ENCODE data around the gene FMR1NB.

The FMR1NB gene, protein sequence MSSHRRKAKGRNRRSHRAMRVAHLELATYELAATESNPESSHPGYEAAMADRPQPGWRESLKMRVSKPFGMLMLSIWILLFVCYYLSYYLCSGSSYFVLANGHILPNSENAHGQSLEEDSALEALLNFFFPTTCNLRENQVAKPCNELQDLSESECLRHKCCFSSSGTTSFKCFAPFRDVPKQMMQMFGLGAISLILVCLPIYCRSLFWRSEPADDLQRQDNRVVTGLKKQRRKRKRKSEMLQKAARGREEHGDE

DNA sequence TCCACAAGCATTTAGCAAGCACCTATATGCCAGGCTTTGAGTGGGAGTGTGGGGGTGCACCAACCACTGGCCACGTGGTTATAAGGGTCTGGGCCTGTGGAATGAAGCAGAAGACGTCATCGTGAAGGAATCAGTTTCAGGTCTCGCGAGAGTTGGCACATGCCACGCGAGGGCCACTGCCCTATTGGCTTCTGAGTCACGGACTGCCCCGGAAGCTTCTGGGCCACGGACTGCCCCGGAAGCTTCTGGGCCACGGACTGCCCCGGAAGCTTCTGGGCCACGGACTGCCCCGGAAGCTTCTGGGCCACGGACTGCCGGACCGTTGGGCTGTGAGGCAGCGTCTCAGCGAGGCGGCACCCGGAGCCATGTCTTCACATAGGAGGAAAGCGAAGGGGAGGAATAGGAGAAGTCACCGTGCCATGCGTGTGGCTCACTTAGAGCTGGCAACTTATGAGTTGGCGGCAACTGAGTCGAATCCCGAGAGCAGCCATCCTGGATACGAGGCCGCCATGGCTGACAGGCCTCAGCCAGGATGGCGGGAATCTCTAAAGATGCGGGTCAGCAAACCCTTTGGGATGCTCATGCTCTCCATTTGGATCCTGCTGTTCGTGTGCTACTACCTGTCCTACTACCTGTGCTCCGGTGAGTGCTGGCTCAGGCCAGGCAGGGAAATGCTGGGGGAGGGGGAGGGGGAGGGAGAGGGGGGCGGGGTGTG, at the start of gene FMR1NB:
FMR1NB (plus strand) TSS at position 300 of the 715 bp plus-strand sequence; CDS start at position 366, 66 bp downstream.
- no peak for DNase-seq (ENCODE audit: low read depth in 2 of 2)

DNA sequence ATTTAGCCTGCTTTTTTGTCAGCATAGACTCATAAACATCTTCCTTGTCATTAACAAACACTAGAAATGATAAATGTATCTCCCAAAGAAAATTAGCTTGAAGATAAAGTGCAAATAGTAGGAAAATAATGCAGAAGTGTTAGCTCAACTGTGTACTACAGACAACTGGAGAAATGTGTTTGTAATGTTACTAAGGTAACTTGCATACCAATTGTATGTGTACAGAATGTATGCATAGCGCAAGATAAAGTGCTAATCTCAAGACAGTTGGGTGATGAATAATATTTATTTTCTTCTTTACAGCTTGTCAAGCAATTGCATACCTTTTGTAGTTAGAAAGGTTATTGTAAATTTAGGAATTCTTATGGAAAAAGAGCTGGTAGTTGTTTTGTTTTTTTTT, 47.3 kb upstream of the FMR1NB start:
- no peak for DNase-seq (ENCODE audit: low read depth in 2 of 2)

DNA sequence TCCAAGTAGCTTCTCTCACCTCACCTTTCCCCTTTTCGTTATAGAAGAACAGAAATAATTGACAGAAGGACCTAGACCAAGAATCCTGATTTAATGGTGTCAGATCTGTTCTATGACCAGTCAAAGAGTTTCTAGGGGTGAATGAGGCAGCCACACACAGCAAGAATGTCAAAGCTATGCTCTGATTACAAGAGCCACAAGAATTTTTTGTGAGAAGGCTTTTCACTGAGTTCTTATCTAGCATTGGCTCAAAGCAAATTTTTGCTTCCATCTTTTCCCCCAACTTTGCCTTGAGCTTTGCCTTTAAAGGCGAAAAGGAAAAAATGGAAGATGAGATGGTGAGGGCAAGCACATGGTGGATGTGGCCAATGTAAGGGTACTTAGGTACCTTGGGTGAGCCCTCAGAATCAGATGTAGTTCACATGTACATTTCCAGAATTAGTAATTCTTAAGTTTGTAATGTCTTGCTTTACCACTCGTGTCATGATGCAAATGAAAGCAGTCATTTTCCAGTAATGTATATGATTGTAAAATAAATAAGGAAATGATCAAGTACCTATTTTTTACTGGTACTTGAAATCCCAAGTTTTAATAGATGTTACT, 45.9 kb upstream of the FMR1NB start:
- DNase-seq (ENCODE audit: low read depth in 2 of 2) = no peak

DNA sequence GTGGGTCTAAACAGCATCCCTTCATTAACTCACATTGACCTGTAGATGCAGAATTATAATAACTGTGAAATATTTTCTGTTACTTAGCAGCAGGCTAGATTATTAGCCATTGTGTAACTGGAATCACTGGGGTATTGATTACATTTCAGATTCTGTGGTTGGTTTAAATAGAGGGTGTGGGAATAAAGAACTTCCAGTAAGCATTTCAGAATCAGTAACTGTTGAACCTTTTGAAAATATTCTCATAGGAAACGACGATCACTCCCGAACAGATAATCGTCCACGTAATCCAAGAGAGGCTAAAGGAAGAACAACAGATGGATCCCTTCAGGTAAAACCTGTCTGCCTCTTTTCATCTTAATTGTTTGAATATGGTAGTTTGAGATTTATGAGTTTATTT, 35.9 kb upstream of the FMR1NB start:
- DNase-seq (ENCODE audit: low read depth in 2 of 2) = no peak

DNA sequence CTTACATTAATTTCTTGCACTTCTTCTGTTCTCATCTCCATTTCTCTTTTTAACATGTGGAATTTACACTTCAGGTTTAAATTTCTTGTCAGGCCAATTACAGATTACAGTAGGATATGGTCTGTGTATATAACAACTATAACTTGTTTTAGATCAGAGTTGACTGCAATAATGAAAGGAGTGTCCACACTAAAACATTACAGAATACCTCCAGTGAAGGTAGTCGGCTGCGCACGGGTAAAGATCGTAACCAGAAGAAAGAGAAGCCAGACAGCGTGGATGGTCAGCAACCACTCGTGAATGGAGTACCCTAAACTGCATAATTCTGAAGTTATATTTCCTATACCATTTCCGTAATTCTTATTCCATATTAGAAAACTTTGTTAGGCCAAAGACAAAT, 32.6 kb upstream of the FMR1NB start:
- DNase-seq (ENCODE audit: low read depth in 2 of 2) = no peak

DNA sequence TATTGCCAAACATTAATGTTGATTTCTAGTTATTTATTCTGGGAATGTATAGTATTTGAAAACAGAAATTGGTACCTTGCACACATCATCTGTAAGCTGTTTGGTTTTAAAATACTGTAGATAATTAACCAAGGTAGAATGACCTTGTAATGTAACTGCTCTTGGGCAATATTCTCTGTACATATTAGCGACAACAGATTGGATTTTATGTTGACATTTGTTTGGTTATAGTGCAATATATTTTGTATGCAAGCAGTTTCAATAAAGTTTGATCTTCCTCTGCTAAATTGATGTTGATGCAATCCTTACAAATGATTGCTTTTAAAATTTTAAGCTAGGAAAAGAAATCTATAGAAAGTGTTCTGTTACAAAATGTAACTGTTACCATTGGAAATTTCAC, 30.8 kb upstream of the FMR1NB start:
- DNase-seq (ENCODE audit: low read depth in 2 of 2) = no peak

DNA sequence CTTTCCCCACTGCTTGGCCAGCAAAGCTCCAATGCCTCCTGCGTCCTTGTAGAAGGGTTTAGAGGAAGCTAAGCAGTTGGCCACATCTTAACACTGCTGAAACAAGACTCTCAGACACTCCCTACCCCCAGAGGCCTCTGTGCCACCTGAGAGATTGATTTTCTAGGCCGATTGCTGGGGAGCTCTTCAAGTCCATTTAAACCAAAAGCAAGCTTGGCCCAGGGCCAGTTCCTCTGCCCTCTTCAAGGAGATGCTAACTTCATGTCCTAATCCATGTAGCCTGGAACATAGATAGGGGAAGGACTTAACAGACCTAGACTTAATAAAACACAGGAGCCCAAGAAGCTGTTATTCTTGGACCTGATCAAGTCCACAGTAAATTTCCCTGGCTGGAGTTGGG, 27.2 kb upstream of the FMR1NB start:
- no peak for DNase-seq (ENCODE audit: low read depth in 2 of 2)

DNA sequence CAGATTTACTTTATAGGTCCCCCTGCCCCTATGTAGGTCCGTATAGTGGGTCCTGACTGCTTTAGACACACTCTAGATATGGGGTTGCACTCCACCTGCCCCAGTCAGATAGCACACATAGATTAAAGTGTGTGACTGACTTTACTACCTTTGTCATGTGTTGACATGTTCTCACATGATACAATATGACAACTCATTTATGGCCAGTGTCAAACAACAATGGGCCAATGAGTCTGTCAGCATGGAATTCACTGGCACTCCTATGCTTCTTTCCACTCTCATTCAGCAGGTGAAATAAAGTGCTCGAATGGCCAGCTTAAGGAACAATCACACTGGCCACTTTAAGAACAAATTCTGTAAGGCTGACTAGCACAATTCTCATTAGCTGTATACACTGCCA, 23.8 kb upstream of the FMR1NB start:
- DNase-seq (ENCODE audit: low read depth in 2 of 2) = no peak

DNA sequence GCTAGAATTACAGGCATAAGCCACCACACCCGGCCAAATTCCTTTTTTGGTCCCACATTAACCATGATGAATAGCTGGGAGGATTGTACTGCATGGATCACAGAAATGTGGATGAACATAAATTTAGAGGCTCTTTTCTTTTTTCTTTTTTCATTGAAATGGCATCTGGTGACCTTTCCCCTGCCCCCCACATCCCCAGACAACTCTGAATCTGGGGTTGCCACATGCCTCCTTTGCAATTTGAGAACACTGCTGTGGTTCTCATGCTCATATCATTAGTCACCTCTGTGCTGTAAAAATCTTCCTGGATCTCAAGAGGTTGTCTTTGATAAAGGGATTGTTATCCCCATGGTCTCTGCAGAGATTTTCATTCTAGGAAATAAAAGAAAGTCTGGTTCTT, 22.8 kb upstream of the FMR1NB start:
- DNase-seq (ENCODE audit: low read depth in 2 of 2) = no peak

DNA sequence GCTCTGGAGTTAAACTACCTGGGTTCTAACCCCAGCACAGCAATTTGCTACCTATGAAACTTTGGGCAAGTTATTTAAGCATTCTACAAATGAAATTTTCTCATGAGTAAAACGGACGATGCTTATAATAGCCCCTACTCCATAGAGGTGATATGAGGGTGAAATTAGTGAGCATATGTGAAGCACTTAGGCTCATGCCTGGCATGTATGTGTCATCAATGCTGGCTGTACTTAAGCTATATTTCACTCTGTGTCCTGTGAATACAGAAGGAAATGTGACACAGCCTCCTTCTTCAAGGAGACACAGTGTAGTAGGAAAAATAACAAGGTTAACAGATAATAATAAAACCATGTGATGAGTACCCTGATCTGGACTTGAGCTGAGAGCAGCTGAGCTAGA, 20.4 kb upstream of the FMR1NB start:
- no peak for DNase-seq (ENCODE audit: low read depth in 2 of 2)

DNA sequence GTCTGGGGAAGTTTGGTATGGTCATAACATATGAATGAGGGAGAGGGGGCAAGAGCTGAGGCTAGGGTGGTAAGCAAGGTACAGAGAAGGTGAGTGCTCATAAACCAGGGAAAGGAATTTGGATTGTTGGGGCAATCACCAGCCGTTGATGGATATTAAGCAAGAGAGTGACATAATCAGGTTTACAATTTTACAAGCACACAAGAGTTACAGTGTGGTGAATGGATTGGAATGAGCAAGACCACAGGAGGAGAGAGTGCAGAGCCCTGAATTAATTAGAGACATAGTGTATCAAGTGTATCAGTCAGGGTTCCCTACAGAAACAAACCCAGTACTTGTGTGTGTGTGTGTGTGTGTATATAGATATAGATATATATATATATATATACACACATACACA, 18.7 kb upstream of the FMR1NB start:
- no peak for DNase-seq (ENCODE audit: low read depth in 2 of 2)

DNA sequence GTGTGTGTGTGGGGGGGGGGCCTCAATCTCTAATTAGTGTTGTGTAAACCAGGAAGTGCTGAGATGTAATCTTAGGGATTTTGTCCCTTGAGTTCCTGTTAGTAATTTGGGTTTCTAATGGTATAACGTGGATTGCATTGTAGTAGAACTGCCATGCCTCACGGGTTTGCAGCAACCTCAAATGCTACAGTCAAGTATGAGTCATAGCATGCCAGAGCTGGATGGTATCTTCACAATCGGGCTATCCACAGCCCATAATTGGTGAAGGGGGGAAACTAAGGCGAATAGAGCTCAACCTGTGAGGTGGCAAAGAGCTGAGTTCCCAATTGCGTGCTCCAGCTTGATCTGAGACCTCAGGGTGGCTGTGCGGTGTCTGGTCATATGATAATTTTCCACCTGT, 2.2 kb upstream of the FMR1NB start:
- DNase-seq (ENCODE audit: low read depth in 2 of 2) = no peak

DNA sequence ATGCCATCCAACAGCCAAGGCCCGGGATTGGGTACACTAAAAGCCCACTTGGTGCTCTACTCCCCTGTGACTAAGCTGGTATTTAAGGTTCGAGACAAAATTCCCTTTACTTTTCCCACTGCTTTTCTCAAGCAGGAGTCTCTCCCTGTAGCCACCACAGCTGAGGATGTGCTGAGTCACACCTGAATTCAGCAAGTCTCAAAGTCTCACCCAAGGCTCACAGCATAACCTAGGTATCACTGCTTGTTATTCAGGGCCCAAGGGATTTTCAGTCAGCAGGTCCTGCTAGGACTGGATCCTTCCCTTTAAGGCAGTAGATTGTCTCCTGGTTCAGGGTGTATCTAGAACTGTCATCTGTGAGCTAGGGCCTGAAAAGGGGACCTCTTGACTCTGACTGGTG, 39.2 kb downstream of the FMR1NB start:
- DNase-seq (ENCODE audit: low read depth in 2 of 2) = no peak

DNA sequence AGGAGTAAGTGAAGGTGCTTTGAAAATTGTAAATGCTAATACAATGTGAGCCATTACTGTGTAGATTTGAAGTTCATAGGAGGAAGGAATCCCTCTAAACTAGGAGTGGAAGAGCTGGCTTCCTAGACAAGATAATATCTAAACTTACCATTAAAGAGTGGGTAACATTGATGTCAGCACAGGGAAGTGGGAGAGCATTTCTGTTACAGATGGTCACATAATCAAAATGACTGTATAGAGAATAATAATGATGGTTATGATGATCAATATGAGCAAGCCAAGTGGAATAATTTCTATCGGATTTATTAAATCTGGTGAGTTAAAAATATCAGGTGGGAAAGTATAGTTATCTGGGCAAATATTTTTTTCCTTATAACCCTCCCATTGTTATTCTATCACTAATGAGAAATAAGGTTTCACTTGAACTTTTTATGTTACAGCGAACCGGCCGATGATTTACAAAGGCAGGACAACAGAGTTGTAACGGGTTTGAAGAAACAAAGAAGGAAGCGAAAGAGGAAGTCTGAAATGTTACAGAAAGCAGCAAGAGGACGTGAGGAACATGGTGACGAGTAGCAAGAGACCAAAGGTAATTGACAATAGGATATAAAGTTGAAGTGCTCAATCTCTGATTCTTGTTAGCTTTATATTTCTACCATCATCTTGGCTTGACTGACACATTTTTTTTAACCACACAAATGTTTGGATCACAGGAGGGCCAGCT, 43.5 kb downstream of the FMR1NB start:
- no peak for DNase-seq (ENCODE audit: low read depth in 2 of 2)

DNA sequence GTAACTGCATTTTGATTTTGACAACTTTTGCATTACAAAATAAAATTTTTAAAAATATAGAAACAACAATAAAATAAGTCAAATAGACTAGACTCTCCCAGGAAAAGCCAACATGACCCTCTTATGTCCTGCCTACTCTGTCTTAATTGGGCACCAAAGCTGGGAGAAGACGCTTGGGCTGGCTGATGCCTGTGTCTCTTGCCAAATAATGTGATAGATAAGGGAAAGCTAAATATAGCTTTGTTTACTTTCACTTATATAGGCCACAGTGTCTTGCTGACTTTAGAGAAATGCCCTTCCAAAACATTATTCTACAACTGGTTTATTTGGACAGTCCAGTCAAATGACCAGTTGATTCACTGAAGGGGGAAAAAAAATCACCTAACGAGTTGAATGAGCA, 54.2 kb downstream of the FMR1NB start:
- DNase-seq (ENCODE audit: low read depth in 2 of 2) = no peak

DNA sequence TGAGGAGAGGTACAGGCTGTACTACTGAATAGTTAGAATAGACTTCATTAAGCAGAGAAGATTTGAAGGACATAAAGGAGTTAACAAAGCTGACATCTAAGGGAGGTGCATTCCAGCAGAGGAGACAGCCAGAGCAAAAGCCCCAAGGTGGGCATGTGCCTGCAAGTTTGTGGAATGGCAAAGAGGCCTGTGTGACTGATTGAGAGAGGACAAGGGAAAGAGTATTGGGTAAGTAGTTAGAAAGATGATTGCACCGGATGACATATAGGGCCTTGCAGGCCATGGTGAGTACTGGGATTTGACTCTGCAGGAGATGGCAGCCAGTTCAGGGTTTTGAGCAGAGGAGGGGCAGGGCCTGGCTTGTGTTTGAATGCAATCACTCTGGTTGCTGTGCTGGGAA, 55.9 kb downstream of the FMR1NB start:
- DNase-seq (ENCODE audit: low read depth in 2 of 2) = no peak

DNA sequence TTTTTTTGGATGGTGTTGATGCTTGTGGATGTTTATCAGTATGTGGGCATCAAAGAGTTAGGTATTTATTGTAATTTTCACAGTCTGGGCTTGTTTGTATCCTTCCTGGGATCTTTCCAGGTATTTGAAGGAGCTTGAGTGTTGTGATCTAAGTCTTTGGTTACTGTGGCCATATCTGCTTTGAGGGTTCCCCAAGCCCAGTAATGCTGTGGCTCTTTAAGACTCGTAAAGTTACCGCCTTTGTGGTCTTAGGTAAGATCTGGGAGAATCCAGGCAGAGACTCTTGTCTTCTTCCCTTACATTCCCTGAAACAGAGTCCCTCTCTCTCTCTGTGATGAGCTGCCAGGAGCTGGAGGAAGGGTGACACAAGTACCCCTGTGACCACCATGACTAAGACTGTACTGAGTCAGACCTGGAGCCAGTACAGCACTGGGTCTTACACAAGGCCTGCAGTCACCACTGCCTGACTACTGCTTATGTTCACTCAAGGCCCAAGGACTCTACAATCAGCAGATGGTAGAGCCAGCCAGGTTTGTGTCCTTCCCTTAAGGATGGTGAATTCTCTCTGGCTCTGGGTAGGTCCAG, 62.2 kb downstream of the FMR1NB start:
- no peak for DNase-seq (ENCODE audit: low read depth in 2 of 2)

DNA sequence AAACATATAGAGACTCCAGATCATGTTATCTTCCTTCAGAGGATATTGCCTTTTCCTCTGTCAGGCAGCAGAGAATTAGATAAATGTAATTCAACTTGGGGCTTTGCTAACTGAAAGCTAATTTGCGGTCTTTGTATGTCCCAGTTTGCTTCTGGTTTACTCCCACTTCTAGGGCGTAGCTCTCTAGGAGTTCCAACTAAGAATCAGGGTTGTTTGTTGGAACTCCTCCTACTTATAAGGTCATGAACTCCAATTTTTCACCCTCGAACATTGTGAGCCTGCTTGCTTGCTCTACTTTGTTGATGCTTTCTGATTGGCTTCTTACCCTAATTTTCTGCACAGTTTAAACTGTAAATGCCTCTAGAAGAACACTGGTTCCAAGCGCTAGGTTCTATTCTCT, 66.1 kb downstream of the FMR1NB start:
- DNase-seq (ENCODE audit: low read depth in 2 of 2) = no peak

DNA sequence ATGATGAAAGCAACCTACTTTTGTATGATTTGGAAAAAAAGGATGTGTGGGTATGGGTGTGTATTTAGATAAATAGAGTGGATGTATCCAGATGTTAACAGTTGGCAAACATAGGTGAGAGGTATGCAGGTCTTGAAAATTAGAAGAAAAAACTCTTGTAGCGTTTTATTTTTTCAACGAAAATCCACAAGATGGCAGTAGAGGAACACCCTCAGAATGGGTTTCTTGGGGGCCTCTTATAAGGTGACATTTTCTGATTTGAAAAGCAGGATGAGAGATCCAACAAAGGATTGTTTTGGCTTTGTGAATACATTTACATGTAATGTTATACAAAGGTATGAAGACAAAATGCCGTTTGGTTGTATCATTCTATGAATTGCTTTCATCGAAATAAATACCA, 68.3 kb downstream of the FMR1NB start:
- DNase-seq (ENCODE audit: low read depth in 2 of 2) = no peak

DNA sequence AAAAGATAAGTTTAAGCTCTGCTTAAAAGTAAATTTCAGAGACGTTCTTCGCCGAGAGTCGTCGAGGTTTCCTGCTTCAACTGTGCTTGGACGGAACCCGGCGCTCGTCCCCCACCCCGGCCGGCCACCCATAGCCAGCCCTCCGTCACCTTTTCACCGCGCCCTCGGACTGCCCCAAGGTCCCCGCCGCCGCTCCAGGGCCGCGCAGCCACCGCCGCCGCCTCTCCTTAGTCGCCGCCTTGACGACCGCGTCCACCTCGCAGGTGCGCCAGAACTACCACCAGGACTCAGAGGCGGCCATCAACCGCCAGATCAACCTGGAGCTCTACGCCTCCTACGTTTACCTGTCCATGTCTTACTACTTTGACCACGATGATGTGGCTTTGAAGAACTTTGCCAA, 70.8 kb downstream of the FMR1NB start:
- DNase-seq (ENCODE audit: low read depth in 2 of 2) = no peak

DNA sequence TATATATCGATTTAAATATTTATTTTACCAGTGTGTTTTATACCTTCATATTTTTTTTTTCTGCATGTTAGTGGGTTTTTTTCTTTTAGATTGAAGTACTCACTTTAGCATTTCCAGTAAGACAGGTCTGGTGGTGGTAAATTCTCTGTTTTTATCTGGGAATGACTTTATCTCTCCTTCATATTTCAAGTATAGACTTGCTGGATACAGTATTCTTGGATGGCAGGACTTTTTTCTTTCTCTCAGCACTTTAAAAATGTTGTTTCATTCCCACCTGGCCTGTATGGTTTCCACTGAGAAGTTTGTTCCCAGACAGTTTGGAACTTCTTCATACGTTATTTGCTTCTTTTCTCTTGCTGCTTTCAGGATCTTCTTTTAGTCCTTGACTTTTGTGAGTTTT, 86.1 kb downstream of the FMR1NB start:
- DNase-seq (ENCODE audit: low read depth in 2 of 2) = no peak

DNA sequence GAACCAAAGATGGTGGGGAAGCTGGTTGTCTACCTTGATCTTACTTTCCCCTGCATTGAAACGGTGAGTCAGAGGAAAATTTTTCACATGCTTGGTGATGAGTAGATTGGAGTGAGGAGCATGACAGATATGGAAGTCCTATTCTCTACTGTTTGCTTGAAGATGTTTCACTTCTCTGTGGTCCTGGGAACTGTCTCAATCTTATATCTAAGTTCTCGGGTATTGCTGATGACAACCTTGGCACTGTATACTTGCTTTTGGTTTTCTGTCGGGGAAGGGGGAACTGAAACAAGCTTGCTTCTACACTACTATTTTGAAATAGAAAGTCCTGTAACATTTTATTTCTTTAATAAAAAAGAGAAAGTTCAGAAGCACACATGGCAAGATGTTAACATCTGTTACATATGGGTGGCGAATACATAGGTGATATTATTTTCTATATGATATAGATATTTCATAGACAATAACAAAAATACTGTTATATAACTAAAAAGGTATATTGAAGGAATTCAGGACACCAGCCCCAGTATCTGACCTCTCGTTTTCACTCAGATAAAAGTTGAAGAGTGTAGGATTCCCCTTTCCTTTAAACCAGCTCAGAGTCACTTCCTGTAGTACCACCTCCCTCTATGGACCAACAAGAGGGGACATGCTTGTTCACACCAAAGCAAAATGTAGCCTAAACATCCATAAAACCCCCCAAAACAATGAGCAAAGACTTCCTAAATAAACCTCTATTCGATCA, 88.8 kb downstream of the FMR1NB start:
- no peak for DNase-seq (ENCODE audit: low read depth in 2 of 2)

All from stimulated activated CD8-positive, alpha-beta memory T cell treated with anti-CD3 and anti-CD28 coated beads, Interleukin-15, amount 100 ng/mL, for 4 hours (primary cell).